NCI-H1930 (cell line): ENCODE measurements around the gene LMOD2.

Experiments
- DNase-seq, 2 experiments: peaks; one replicate each; lab custom pipeline; 2025; lab: John Stamatoyannopoulos, UW

LMOD2 gene

DNA sequence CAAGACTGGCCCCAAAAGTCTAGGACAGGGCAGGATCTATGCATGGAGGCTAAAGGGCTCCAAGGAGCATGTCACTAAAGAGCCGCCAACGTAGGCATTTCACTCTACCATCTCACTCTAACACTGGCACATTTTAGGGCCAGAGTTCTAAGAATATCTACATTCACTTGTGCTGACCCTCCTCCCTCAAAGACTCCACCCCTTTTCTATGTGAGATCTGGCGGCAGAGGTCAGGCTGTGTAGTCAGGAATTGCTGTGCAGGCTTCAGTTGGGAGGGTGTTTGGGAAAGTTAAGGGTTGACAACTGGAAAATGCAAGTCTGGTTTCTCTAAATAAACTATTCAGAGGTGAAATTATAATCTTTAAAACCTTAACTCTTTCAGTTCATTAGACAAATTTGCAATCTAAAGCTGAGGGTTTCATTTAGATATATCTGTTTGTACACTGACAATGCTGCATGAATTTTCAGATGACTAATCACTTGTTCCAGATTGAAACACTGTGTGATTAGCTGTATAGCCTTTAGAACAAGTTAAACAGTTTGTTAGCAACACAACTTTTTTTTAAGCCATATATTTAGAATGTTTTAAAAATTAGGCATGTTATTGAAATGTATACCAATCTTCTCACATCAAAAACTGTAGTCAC lies 18.2 kb downstream of the LMOD2 start:
- no peak for DNase-seq

DNA sequence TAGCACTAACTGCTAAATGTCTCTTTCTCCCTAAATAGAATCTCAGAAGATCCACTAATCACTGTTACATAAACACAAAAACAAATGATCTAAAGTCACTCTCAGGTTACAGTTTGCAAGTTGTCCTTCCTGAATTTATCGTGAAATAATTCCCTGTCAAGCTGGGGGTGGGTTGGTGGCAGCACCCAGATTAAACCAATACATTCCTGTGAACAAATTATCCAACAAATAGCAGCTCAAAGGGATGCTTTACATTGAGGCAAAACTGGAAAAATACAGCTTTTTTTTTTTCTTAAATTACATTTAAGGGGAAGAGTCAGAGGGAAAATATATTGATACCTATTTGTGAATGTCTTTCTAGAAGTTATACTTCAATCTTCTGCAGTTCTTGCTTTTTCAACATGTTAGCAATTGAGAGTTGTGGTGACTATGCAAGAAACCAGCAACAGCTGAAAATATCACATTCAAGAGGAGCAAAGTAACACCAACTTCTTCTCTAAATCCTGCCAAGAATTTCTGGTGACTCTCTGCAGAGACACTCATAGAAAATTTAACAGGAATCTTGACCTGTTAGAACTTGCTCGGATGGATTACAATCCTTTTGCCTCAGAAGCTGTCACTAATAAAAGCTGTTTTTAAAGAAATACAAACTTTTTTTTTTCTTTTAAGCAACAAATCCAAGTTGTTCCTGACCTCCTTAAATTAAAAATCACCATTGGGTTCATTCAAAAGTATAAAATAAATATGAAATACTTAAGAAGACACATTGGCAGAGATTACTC lies 18.9 kb downstream of the LMOD2 start:
- no peak for DNase-seq

DNA sequence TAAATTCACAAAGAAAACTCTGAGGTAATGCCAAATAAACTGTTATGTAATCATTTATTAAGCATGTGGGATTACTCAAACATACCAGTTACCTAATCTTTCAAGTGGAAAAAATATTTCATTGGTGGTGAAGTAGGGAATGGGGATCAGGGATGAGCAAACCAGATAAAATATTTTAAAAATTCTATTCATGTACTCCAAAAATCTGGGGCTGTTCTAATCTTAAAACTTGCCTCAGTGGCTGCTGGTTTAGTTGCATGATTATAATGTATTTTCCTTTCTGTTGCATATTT lies 19.5 kb downstream of the LMOD2 start:
- DNase-seq = no peak

DNA sequence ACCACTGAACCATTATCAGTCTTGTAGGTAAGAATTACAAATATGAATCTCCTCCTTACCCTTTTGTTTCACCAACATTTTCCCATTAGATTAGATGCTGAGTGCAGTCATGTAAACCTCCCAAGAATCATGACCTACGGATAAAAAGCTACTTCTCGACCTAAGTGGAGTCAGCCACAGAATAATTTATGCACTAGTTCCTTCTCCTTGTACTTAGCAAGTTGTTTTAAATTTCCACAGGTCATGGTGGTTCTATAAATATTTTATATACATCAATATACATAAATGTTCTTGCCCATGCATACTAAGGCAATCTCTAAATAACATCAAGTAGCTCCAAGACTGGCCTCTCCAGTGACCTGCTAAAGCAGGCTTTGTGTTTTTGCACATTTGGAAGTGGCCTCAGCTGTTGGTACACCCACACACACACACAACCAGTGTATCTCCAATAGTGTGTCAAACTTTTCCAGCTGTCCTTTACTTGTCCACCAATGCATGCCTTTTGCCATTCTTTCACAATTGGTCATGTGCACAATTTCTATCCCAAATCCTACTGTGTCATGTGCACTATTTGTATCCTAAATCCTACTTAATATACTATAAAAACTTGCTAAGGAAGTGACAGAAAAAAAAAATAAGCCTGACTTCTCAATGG lies 21.5 kb downstream of the LMOD2 start:
- DNase-seq = no peak

DNA sequence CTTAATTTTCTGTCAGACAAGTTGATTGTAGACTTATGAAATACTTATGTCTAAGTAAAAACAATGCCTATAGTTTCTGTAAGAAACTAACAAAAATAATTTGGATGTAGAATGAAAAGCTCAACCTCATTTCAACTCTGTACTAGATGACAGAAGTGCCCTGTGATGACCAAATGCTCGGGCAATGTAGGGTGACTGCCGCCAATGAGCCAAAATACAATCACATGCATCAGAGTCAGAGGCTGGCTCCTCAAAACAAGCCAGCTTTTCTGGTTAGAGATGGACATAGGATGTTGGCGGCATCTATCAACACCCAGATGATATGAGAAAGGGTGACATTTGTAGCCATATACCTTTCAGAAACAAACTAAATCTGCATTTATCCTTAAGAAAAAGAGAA lies 23.9 kb downstream of the LMOD2 start:
- no peak for DNase-seq

DNA sequence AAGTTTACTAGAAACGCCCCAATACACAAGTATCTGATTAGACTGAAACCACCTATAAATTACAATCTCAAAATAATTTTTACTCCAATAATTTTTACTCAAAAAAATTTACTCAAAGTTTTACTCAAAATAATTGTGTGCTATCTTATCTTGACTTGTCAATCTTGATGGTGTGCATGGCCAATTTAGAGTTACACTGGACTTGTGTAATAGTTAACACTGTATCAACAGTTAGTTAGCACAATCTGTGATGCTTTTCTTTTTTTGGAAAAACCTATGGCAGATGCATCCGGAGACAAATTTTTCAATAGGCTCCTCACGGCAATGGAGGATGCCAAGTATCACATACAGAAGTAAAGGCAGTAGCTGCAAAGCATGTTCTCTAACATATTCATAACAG lies 24.9 kb downstream of the LMOD2 start:
- DNase-seq = no peak

DNA sequence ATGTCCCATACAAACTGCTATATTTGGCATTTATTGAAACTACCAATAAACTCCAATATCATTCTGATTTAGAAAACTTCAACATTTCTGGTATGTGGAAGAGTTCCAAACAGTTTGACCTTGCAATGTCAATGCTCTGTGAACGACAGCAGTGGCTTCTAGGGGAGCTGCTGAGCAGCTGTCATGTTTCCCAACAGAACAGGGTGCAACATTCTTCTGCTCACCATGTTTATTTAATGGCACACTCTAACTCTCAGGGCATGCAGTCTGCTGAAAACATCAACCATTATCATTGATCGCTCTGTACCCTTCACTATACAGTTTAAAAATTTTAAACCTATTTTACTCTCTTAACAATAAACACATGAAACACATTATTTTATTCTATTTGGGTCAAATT lies 25.9 kb downstream of the LMOD2 start:
- DNase-seq = no peak

DNA sequence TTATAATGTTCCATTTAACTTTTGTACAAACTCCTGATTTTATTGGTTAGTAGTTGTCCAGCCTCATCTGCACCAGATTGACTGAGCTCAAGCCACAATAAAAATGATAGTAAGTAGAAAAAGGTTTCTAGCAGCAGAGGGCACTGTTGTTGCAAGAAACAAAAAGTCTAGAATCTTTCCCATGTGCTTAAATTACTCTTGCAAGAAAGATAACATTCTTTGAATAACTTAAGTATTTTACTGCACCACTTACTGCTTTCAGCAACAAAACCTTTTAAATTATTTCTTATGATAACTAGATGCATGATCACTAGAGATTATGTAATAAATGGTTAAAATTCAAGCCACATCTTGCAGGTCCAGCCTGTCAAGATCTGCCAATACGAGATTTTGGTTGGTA lies 27.0 kb downstream of the LMOD2 start:
- peak; percentile 27 to 33 for DNase-seq

DNA sequence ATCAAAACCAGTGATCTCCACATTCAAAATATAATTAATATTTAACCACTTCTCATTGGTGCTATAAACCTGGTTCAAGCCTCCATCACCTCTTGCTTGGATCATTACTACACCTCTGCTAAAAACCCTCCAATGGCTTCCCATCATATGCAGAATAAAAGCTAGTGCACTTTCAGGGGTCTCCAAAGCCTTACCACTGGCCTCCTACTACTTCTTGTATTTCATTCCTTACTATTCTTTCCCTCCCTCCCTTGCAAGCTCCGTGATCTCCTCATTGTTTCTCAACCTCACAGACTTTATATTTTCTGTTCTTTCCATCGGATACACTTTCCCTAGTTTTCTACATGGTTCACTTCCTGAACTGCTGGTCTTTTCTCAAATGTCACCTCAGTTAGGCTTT lies 31.5 kb downstream of the LMOD2 start:
- DNase-seq = no peak

DNA sequence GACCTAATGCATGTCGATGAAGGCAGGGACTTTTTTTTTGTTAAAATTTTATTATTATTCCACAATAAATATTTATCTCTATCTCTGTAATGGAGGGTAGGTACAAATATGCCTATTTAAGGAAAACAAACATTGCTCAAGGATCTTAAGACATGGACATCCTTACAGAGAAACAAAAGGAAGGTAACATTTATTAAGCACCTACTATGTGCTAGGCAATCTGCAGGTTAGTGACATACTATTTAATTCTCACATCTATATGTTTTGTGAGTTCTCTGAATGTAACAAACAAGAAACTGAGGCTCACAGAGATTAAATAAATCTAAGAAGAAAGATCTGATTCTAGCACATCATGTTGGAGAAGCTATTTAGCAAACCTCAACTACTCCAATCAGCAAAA lies 32.1 kb downstream of the LMOD2 start:
- DNase-seq = no peak

DNA sequence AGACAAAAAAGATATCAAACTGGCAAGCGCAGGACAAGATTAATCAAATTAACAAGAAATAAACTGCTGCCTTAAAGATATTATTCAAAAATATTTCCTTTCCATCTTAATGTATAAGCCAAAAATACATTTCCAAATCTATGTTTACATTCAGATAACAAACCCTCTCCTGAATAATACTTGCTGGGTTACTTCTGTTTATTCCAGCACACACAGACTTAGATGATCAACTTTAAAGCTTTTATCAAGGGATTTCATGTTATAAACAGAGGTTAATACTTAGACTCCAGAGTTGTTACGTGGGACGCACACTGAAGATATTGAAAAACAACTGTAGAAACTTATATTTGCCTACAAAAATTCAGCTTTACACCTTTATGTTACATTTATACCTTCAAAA lies 33.6 kb downstream of the LMOD2 start:
- no peak for DNase-seq

DNA sequence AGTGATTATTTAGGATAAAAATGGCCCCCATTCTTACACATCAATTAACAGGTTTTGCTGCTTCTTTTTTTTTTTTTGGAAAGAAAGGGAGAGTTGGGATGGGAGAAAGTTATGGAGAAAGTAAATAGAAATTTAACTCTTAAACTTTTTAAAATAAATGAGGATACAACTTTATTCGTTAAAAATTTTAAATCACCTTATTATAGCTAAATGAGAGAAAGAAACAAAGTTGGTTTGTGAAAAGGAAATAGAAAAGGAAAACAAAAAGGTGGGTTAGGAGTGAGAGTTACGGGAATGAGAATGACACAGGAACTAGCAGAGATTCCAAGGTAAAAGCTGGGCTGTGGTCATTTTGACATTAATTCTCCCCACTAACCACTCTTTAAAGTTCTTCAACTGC lies 34.9 kb downstream of the LMOD2 start:
- DNase-seq = no peak

DNA sequence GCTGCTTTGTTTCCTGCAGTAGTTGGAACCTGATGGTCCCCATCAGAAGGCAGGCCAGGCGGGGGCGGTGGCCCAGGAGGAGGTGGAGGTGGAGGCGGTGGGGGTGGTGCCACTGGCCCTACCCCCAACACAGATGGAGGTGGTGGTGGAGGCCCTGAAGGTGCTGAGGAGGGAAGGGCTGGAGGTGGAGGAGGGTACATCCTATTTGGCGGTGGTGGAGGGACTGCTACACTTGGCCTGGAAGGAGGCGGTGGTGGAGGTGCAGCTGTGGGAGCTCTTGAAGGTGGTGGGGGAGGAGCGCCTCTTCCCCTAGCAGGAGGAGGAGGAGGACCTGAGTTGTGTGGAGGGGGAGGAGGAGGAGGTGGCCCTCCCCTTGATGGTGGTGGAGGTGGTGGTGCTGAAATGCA lies 36.8 kb downstream of the LMOD2 start:
- DNase-seq = no peak

DNA sequence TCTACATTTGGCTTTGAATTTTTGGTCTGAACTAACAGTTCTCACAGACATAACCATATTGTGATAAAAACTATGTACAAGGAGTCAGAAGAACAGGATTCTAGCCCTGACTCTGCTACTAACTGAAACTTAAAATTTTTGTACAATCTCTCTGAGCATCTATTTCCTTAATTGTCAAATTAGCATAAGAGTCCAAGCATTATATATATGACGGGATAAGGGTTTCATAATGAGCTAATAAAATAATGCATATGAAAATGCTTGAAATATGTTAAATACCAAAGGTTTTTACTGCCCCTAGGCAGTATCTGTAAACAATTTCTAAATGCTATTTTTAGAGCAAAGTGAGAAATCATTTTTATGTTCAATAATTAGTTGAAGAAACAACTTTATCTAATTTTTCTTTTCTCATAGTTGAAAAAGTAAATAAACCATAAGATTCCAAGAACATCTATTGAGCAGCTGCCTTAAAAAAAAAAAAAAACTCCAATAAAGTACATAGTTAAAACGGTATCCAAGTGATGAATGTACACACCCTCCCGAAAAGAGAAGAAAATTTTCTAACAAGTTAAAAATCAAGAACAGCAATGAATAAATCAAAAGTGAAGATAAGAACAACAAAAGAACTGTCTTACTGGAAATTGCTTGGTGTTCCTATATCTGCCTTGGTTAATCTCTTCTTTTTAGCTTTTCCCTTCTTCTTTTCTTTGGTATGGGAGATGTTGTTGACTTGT lies 40.4 kb downstream of the LMOD2 start:
- DNase-seq = no peak

DNA sequence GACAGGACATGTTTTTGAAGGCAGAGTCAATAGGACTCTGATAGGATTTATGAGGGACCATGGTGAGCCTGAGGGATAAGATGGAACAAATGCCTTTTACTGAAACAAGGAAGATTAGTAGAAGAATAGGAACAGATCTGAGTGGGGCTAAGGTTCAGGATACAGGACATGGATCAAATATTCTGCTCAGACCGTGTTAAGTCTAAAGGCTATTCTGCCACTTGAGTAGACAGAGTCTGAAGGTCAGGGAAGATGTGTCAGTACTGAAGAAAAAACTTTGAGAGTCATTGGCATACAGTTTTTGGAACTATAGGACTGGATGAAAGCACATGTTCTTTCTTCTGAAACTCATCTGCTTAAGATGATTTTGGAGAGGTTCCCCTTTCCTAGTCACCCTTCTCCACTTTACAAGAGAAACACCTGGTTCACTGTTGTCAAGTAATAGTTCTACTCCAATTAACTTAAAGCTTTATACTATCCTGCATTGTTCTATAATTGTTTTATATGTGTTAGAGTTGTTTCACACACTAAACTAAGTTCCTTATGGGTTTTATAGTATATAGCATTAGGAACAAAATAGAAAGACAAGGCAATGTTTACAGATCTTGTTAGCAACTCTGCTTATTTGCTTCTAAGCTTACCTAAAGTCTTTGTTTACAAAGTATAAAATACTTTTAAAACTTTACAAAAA lies 49.7 kb downstream of the LMOD2 start:
- DNase-seq = no peak

DNA sequence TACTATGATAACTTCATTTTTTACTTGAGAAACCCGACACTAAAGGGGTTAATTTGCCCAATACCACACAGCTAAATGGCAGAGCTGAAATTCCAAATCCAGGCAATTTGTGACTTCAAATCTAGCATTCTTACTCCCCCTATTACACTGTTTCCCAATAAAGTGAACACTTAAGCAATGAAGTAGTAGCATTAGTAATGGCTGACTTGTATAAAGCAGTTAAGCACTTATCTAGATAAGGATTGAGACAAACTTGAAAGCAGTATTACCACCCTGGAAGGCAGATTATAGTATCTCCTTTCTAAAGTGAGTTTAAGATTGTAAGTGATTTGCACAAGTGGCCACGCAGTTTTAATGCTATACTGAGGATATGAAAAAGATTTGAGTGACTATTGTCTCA lies 53.9 kb downstream of the LMOD2 start:
- DNase-seq = no peak

DNA sequence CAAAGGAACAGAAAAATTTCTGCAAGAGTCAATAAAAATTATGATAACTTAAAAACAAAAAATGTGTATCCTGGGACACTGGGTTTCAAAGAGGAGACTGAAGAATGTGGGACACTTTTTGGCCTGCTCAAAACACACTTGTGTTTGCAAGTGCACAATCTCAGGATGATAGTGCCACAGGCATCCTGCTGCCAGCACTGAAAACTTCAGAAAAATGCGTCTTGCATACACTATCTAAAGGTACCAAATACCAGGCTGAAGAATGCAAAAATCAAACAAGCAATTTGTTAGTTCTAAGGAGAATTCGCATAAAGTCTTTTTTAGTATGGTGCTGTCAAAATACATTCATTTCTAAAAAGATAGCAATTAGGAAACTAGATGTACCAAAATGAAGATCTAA lies 55.0 kb downstream of the LMOD2 start:
- DNase-seq = no peak

DNA sequence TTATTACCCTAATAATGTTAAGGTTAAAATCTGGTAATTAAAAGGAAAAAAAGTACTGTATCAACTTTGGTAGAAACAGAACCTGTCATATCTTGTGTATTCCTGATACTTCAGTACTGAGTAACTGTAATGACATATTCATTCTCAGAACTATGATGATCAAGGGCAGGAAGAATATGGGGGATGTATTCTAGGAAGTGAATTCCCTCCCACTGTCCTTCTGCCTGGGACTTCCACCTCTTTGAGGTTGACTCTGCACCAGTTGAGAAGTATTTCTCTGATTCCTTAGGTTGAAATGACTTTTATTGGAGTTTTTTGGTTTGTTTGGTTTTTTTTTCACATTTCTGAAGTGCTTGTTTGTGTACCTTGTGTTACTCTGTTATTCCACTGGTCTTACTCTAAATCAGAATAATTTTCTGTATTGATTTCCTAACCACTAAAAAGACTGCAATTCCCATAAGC lies 56.2 kb downstream of the LMOD2 start:
- no peak for DNase-seq

DNA sequence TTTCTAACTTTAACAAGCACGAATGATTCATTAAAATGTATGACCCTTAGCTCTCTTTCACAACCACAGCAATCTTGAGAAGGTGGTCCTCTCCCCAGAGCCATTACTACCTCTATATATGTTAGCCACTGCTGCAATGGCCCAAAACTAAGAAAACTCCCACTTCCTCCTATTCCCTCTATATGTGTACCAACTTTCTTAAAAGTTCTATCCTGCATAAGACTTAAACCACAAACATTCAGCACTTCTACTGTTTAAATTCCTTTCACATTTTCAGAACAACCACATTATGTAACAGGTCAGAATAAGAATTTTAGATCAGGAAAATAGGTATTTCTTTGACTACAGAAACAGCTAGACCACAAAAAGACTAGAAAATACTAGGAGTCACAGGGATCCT lies 57.0 kb downstream of the LMOD2 start:
- DNase-seq = no peak
